GM12801 (cell line): ENCODE results near the gene ODAD2.

Source experiments
- CTCF ChIP-seq: IDR thresholded peaks from one replicate; pipeline ENCODE4 v1.5.1; 2011; ENCODE audit warnings: control low read depth; ENCODE audit not compliant: insufficient read length; ENCODE audit errors: extremely low read depth

Gene ODAD2

GRCh38 chr10:27784272-27784671 is 214.6 kb downstream of the ODAD2 start:
- no peak for TF ChIP-seq CTCF

GRCh38 chr10:27783660-27784059 is 215.2 kb downstream of the ODAD2 start:
- no peak for TF ChIP-seq CTCF

GRCh38 chr10:27779462-27780015 is 219.3 kb downstream of the ODAD2 start:
- TF ChIP-seq CTCF = no peak

GRCh38 chr10:27774831-27775230 is 224.0 kb downstream of the ODAD2 start:
- TF ChIP-seq CTCF = no peak

GRCh38 chr10:27771231-27771630 is 227.6 kb downstream of the ODAD2 start:
- TF ChIP-seq CTCF = no peak

- no peak for TF ChIP-seq CTCF
Measured at GRCh38 chr10:27770181-27770580, 228.7 kb downstream of the ODAD2 start.
